GM18858 (cell line): ENCODE data around the gene FICD.

ENCODE experiments used
- ATAC-seq: cut with Tn5 transposase; IDR thresholded peaks from one replicate; pipeline ENCODE4 v1.9.1; 2021; ENCODE audit not compliant: unreplicated experiment

FICD gene

DNA sequence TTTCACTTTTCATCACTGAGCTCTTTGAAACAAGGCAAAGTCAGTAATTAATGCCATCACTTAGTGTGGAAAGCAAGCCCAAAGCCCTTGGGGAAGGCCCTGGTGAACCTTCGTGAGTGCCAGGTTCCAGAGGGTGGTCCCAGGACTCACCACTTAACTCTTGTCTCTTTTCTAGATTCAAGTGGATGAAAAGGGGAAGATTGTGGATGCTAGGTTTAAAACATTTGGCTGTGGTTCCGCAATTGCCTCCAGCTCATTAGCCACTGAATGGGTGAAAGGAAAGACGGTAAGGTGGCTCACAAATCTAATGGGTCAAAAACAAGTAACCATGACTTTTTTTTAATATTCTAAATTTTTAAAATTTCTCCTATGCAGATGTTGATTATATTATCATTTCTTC, 50.1 kb downstream of the FICD start:
- no peak for ATAC-seq

DNA sequence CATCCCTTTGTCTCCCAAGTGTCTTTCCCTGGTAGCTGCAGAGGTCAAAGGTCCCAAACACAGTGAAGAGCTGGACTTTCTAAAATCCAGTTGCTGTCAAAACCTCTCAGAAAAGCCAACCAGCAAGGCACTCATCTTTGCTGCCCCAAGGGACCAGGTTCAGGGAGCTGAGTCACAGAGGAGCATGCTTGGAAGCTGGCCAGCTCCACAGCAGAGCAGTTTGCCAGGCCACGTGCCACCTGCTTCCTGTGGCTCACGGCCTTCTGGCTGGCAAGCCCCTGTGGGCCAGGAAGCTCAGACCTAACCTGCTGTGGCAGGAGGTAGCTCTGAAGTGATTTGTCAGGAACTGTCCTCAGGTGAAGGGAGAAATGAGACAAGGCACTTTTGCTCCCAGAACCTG, 50.9 kb downstream of the FICD start:
- no peak for ATAC-seq

DNA sequence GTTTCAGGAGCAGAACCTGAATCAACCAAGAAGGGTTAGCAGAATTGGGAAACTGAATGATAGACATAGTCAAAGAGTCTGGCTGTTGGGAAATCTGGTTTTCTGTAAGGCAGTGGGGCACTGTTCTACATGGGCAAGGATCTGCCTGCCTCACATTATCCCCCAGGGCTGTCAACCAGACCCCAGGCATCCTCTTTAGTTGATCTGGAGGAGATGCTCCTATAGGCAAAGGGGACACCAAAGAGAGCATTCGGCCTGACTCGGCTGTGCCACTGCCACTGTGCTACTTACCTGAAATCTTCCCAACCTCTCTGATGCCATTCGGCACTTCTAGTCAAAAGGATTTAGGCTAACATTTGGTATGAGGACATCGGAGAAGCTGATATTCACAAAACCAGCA, 51.4 kb downstream of the FICD start:
- ATAC-seq, result no peak

DNA sequence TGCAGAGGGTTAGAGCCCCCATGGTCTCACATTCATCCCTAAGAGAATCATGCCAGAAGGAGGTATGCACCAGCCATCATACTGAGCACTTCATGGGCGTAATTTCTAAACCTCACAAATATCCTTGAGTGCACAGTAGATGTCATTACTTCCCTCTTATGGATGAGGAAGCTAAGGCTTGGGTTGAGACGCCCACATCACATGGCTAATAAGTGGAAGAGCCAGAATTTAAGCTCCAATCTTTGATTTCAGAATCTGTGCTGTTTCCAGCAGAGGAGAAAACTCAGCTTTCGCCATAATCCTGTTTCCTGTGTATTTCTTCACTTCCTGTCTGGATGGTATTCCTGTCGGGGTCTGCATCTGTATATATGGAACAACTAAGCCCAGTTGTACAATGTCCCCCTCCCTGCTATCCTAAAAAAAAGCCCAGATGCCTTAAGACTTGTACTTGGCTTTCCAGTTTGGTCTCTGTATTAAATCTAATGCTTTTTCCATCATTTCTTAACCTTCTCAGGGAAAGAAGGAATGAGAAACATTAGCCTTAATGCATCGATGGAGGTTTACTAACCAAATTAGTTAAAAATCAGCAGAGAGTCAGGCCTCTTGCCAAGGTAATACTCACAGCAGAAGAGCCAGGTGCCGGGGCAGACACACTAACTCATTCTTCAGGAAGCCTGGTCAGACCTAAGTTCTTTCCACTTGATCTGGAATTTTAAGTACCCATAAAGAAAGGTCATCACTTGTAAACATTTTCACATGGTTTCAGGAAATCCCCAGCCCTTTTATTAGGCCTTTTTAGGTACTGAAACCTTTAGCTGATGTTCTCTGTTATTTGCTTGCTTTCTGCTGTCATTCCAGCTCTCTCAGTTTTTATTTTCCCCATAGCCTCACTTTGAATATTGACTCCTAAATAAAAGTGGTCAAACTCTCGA, 52.6 kb downstream of the FICD start:
- ATAC-seq, result no peak

DNA sequence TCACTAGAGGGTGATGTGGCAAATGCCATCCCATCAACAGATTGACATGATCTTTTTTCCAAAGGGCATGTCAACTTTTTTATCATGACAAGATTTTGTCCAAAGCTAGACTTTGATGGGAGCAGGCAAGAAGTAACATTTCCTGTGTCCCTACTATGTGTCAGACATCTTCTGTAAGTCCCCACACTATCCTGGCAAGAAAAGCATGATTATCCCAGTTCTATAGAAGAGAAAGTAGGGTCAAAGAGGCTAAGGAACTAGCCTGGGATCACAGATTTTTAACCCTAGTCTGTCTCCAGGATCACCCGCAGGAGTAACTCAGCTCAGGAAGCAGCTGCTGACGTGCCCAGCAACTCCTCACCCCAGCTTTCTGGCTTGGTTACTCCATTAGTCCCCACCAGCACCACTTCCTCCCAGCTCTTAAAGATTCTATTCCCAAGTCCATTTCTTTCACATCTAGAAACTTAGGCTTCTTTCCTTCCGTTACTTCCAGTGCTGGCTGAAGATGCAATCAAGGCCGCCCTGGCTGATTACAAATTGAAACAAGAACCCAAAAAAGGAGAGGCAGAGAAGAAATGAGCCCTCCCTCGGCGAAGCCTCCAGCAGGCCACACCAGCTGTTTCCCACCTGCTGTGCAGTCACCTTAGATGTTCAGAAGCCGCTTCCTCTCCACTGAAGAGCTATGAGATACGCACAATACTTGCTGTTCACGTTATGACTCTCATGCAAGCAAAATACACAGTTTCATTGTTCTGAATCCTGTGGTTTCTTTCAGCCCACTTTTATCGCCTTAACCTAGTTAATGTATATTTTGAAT, 53.5 kb downstream of the FICD start:
- ATAC-seq, result peak; percentile 67
